GM18507 (cell line): ENCODE measurements around the gene DENND4C.
"Not testable (repeated sequence)": the region's sequence is repeated elsewhere in the genome, so short reads cannot be mapped to it uniquely, and the experiment has no call there.

ENCODE experiments used
- DNase-seq: peaks from one replicate; pipeline ENCODE4 v3.0.0; 2011; ENCODE audit warnings: low read depth; ENCODE audit not compliant: insufficient read length; ENCODE audit errors: extremely low spot score
- FAIRE-seq: peaks from 2 replicates; lab custom pipeline; 2011; peaks lifted over from hg19 to GRCh38; lab: Jason Lieb, UNC

DENND4C gene

GRCh38 chr9:19216466-19216865 is 14.0 kb upstream of the DENND4C start:
- FAIRE-seq = no peak
- DNase-seq = no peak

- FAIRE-seq (no peak), DNase-seq (no peak)
These were observed 9.2 kb upstream of the DENND4C start for GRCh38 chr9:19221326-19221725.

- FAIRE-seq = no peak
- DNase-seq = no peak
These were observed 6.8 kb upstream of the DENND4C start for GRCh38 chr9:19223724-19224123.

- DNase-seq (no peak), FAIRE-seq (no peak)
These were observed 5.9 kb upstream of the DENND4C start for GRCh38 chr9:19224563-19224962.

- DNase-seq = peak; percentile 50
- FAIRE-seq = no peak
These were observed 718 bp upstream of the DENND4C start for GRCh38 chr9:19229595-19230354.

GRCh38 chr9:19231126-19231903 is 822 bp downstream of the DENND4C start:
- no peak for DNase-seq
- peak; percentile 73 for FAIRE-seq

GRCh38 chr9:19231904-19232822 is 1.7 kb downstream of the DENND4C start:
- DNase-seq (no peak), FAIRE-seq (peak; percentile 18)

- FAIRE-seq (peak; percentile 82), DNase-seq (peak; percentile 5)
These were observed 2.3 kb downstream of the DENND4C start for GRCh38 chr9:19232823-19233194.

GRCh38 chr9:19233344-19233743 is 2.9 kb downstream of the DENND4C start:
- FAIRE-seq (no peak), DNase-seq (no peak)

- DNase-seq (no peak), FAIRE-seq (no peak)
These were observed 9.5 kb downstream of the DENND4C start for GRCh38 chr9:19239955-19240354.

GRCh38 chr9:19241728-19242127 is 11.2 kb downstream of the DENND4C start:
- DNase-seq (no peak), FAIRE-seq (no peak)

GRCh38 chr9:19243366-19244033 is 13.0 kb downstream of the DENND4C start:
- FAIRE-seq (no peak), DNase-seq (no peak)

- DNase-seq (no peak), FAIRE-seq (no peak)
These were observed 16.4 kb downstream of the DENND4C start for GRCh38 chr9:19246891-19247290.

- FAIRE-seq = no peak
These were observed 16.9 kb downstream of the DENND4C start for GRCh38 chr9:19247420-19247819.

GRCh38 chr9:19250346-19250745 is 19.9 kb downstream of the DENND4C start:
- FAIRE-seq, DNase-seq: not testable (repeated sequence)

More at GRCh38 chr9:19247420-19247819, 16.9 kb downstream of the DENND4C start:
- DNase-seq = no peak

GRCh38 chr9:19251203-19251602 is 20.7 kb downstream of the DENND4C start:
- FAIRE-seq, DNase-seq: not testable (repeated sequence)

GRCh38 chr9:19251622-19252021 is 21.1 kb downstream of the DENND4C start:
- not testable (repeated sequence) for DNase-seq, FAIRE-seq

GRCh38 chr9:19252174-19252884 is 21.8 kb downstream of the DENND4C start:
- no peak for FAIRE-seq
- no peak for DNase-seq

- no peak for DNase-seq
- FAIRE-seq = no peak
These were observed 22.4 kb downstream of the DENND4C start for GRCh38 chr9:19252885-19253219.
